Spleen (tissue), 11 donors: ENCODE data around the gene MICALL2. TPM values are rescaled to one million over a fixed set of nuclear protein-coding genes. Genes with fewer than 3 reads are reported as not detected.
A peak's percentile ranks its signal among the peaks of the same experiment; 100 is the strongest.

Experiments
- DNase-seq: peaks from one replicate; pipeline ENCODE4 v3.0.0-alpha.2; 2020
- H3K27ac ChIP-seq, 8 donors: fragments of 200-600 bp; sonication (generic) in 7 of 8; 1 replicate in 4 of 8; 2 replicates in 4 of 8; pipeline versions ENCODE4 v1.5.0 to v1.8.0; 2016 to 2021; ENCODE audit warnings: inconsistent platforms in 4 of 8, mild to moderate bottlenecking in 4 of 8, moderate library complexity in 1 of 8
- H3K27me3 ChIP-seq, 7 donors: fragments of 200-600 bp; sonication (generic) in 6 of 7; replicated peaks in 1 of 7; 1 replicate in 4 of 7; 2 replicates in 3 of 7; pipeline versions ENCODE4 v1.5.0 to v1.8.0; 2016 to 2021; ENCODE audit warnings: inconsistent platforms in 3 of 7, mild to moderate bottlenecking in 1 of 7
- H3K36me3 ChIP-seq, 6 donors: fragments of 200-600 bp; sonication (generic) in 5 of 6; 1 replicate in 4 of 6; 2 replicates in 2 of 6; pipeline versions ENCODE4 v1.5.0 to v1.8.0; 2016 to 2021; ENCODE audit warnings: inconsistent platforms in 2 of 6
- H3K4me1 ChIP-seq, 6 donors: fragments of 200-600 bp; sonication (generic) in 5 of 6; 1 replicate in 3 of 6; 2 replicates in 3 of 6; pipeline versions ENCODE4 v1.5.0 to v1.8.0; 2016 to 2021; ENCODE audit warnings: inconsistent platforms in 3 of 6
- H3K4me3 ChIP-seq, 8 donors: fragments of 200-600 bp; sonication (generic) in 7 of 8; 1 replicate in 4 of 8; 2 replicates in 4 of 8; pipeline versions ENCODE4 v1.5.0 to v1.8.0; 2016 to 2021; ENCODE audit warnings: inconsistent platforms in 4 of 8, mild to moderate bottlenecking in 4 of 8, moderate library complexity in 2 of 8
- H3K9me3 ChIP-seq, 8 donors: fragments of 200-600 bp; sonication (generic) in 7 of 8; 1 replicate in 4 of 8; 2 replicates in 4 of 8; pipeline versions ENCODE4 v1.5.0 to v1.8.0; 2016 to 2021; ENCODE audit warnings: inconsistent platforms in 4 of 8
- CTCF ChIP-seq, 11 experiments: fragments of 200-600 bp in 7 of 11; fragments of 450-650 bp in 4 of 11; sonication (generic) in 4 of 11; IDR thresholded peaks in 8 of 11; conservative IDR thresholded peaks in 3 of 11; 1 replicate in 7 of 11; 2 replicates in 4 of 11; pipeline versions ENCODE4 v1.4.0 to v1.8.0; 2016 to 2021; ENCODE audit warnings: antibody characterized with exemption in 11 of 11, inconsistent platforms in 4 of 11, mild to moderate bottlenecking in 1 of 11
- POLR2A ChIP-seq, 3 donors: fragments of 450-650 bp; IDR thresholded peaks; one replicate each; pipeline ENCODE4 v1.5.1; 2017; ENCODE audit warnings: antibody characterized with exemption in 3 of 3, mild to moderate bottlenecking in 1 of 3
- POLR2AphosphoS5 ChIP-seq, 3 donors: sonication (generic); formaldehyde crosslinking; IDR thresholded peaks; one replicate each; pipeline ENCODE4 v1.5.1; 2017; ENCODE audit warnings: antibody characterized with exemption in 3 of 3
- WGBS, 5 donors: extraction: QIAGEN DNeasy Blood & Tissue Kit in 3 of 5; methylation state at CpG; one replicate each; pipeline versions ENCODE4 v1.1.5 to v1.1.7; 2013 to 2018; 5-methylcytosine and 5-hydroxymethylcytosine counted together
- intact Hi-C: fragments of 100-400 bp; cut with DNase I; formaldehyde crosslinking; loops from one replicate; pipeline ENCODE4 v1.15.0; 2023; ENCODE audit warnings: low total_unique reads
- polyA plus RNA-seq, 3 donors: library from polyadenylated mRNA; stranded (reverse); fragments of 200-250 nt; gene quantifications; one replicate each; pipeline ENCODE4 v1.2.1, GENCODE V29; 2013
- total RNA-seq, 7 donors: library from RNA; depleted of rRNA in 3 of 7; stranded (reverse); fragments of >200 nt in 3 of 7; fragmentation: NEBNext Ultra II Directional in 4 of 7; extraction: Animal tissue kit (Norgen Biotek cat#: 25700) in 4 of 7; gene quantifications; one replicate each; pipeline versions ENCODE4 v1.1.0 to v1.2.1, GENCODE V29; 2016 to 2021
- donor health status: healthy with polysubstance abuse.
- donor health status: DM: no; HTN: no; CAD: no; lungs with moderate emphysema.
- donor health status: DM: no; HTN: no; CAD: no.
- donor health status: Bipolar disorder and iron deficiency.
- donor health status: healthy.
- donor health status: DM: no; HTN: no; CAD: no.
- donor health status: DM: yes; HTN: yes; CAD: no.

Gene MICALL2
- total and polyA plus RNA-seq, 10 donors, result 36.3 to 361 (median 96.7) TPM

GRCh38 chr7:1459920-1460820, 900 bp upstream of the MICALL2 start:
- DNase-seq, result peak; percentile 86
- Histone ChIP-seq H3K27me3 (no peaks in the 10 kb centered on the region), H3K9me3 (no peaks in the 10 kb centered on the region), H3K4me1 (peaks cover 28 to 81% (median 66%) of the 10 kb centered on the region in 6 donors), H3K27ac (peak overlapping the region; percentile 63 to 88 (median 82)), H3K4me3 (peak overlapping the region; percentile 18 to 98 (median 85)), H3K36me3 (no peaks in the 10 kb centered on the region)
- intact Hi-C loops, result loop anchor here (10.0 kb wide), 1 partner anchor 235 kb away; no protein-coding TSS in a partner anchor
- TF ChIP-seq POLR2A (IDR thresholded peaks at IDR 0.05), result no peak
- no peak for TF ChIP-seq POLR2AphosphoS5 (IDR thresholded peaks at IDR 0.05)
- TF ChIP-seq CTCF (IDR thresholded peaks at IDR 0.05 in 8 of 11, conservative IDR thresholded peaks at IDR 0.05 in 3 of 11), result no peak
- 10 to 16% (median 11%) methylated on average over 24 to 30 of the region's 30 CpGs for WGBS, 5 donors

GRCh38 chr7:1459512-1459892, 232 bp upstream of the MICALL2 start:
- Histone ChIP-seq H3K4me3 (peak overlapping the region; percentile 78 to 98 (median 86)), H3K36me3 (no peaks in the 10 kb centered on the region), H3K27me3 (no peaks in the 10 kb centered on the region), H3K27ac (peak overlapping the region in 7 of 8 donors; percentile 63 to 88 (median 85)), H3K4me1 (peaks cover 28 to 88% (median 73%) of the 10 kb centered on the region in 6 donors), H3K9me3 (no peaks in the 10 kb centered on the region)
- DNase-seq, result peak; percentile 100
- intact Hi-C loops, result no loop called here
- TF ChIP-seq CTCF (IDR thresholded peaks at IDR 0.05 in 8 of 11, conservative IDR thresholded peaks at IDR 0.05 in 3 of 11) (peak in 1 of 11 experiments; percentile 24), POLR2AphosphoS5 (IDR thresholded peaks at IDR 0.05) (no peak), POLR2A (IDR thresholded peaks at IDR 0.05) (no peak)
- WGBS, 5 donors, result 0 to 2% (median 0%) methylated on average over 3 to 35 of the region's 35 CpGs

GRCh38 chr7:1457949-1458682, 1.2 kb downstream of the MICALL2 start:
- no peak for DNase-seq
- intact Hi-C loops, result no loop called here
- Histone ChIP-seq H3K27ac (peak overlapping the region; percentile 67 to 88 (median 84)), H3K4me1 (peaks cover 28 to 96% (median 82%) of the 10 kb centered on the region in 6 donors), H3K27me3 (no peaks in the 10 kb centered on the region), H3K36me3 (no peaks in the 10 kb centered on the region), H3K4me3 (peak overlapping the region; percentile 78 to 98 (median 86)), H3K9me3 (no peaks in the 10 kb centered on the region)
- TF ChIP-seq CTCF (IDR thresholded peaks at IDR 0.05 in 8 of 11, conservative IDR thresholded peaks at IDR 0.05 in 3 of 11) (no peak), POLR2AphosphoS5 (IDR thresholded peaks at IDR 0.05) (peak in 1 of 3 donors; percentile 35)
- WGBS, 5 donors, result 21 to 53% (median 38%) methylated on average over 9 to 23 of the region's 23 CpGs
